Right atrium auricular region (tissue), 2 donors: ENCODE results near the gene MBNL2. TPM values are rescaled to one million over a fixed set of nuclear protein-coding genes. Genes with fewer than 3 reads are reported as not detected.
A peak's percentile ranks its signal among the peaks of the same experiment; 100 is the strongest.

Experiments used
- DNase-seq: peaks from one replicate; pipeline ENCODE4 v3.0.0-alpha.2; 2019; ENCODE audit warnings: low spot score
- H3K27ac ChIP-seq, 2 donors: fragments of 200-600 bp; sonication (generic); 1 replicate in 1 of 2; 2 replicates in 1 of 2; pipeline ENCODE4 v1.5.1; 2016 to 2019
- H3K27me3 ChIP-seq, 2 donors: fragments of 200-600 bp; sonication (generic); one replicate each; pipeline versions ENCODE4 v1.5.1 to v1.6.0; 2017 to 2019
- H3K36me3 ChIP-seq: fragments of 200-600 bp; sonication (generic); one replicate; pipeline ENCODE4 v1.5.1; 2016
- H3K4me1 ChIP-seq, 2 donors: fragments of 200-600 bp; sonication (generic); one replicate each; pipeline versions ENCODE4 v1.5.1 to v1.6.0; 2017 to 2019
- H3K4me3 ChIP-seq, 2 donors: fragments of 200-600 bp; sonication (generic); 1 replicate in 1 of 2; 2 replicates in 1 of 2; pipeline ENCODE4 v1.5.1; 2017 to 2019; ENCODE audit warnings: mild to moderate bottlenecking in 1 of 2, moderate library complexity in 1 of 2
- H3K9me3 ChIP-seq, 2 donors: fragments of 200-600 bp; sonication (generic); one replicate each; pipeline ENCODE4 v1.5.1; 2019
- CTCF ChIP-seq, 2 donors: fragments of 200-600 bp; sonication (generic); IDR thresholded peaks; one replicate each; pipeline ENCODE4 v1.5.1; 2019; ENCODE audit warnings: antibody characterized with exemption in 2 of 2
- total RNA-seq, 2 donors: library from RNA; depleted of rRNA; stranded (reverse); fragments of >200 nt; gene quantifications; one replicate each; pipeline ENCODE4 v1.1.0, GENCODE V29; 2016

The MBNL2 gene
- total RNA-seq, 2 donors from 2014 or later = 62.0 to 81.6 TPM

GRCh38 chr13:97298816-97299215 lies 76.7 kb downstream of the MBNL2 start:
- H3K36me3 ChIP-seq = no peaks in the 10 kb centered on the region
- H3K27ac ChIP-seq = no peak overlapping the region
- H3K4me1 ChIP-seq = peaks cover 0 to 64% of the 10 kb centered on the region in 2 donors
- H3K27me3 ChIP-seq = no peaks in the 10 kb centered on the region
- no peak overlapping the region for H3K4me3 ChIP-seq
- no peak for TF ChIP-seq CTCF (IDR thresholded peaks at IDR 0.05)
- no peaks in the 10 kb centered on the region for H3K9me3 ChIP-seq
- no peak for DNase-seq

- peaks cover 0 to 52% of the 10 kb centered on the region in 2 donors for H3K4me1 ChIP-seq
- DNase-seq = no peak
- H3K36me3 ChIP-seq = no peaks in the 10 kb centered on the region
- no peak for TF ChIP-seq CTCF (IDR thresholded peaks at IDR 0.05)
- H3K27ac ChIP-seq = no peak overlapping the region
- no peak overlapping the region for H3K4me3 ChIP-seq
- H3K9me3 ChIP-seq = no peaks in the 10 kb centered on the region
- H3K27me3 ChIP-seq = no peaks in the 10 kb centered on the region
Observed at GRCh38 chr13:97300871-97301270, 78.7 kb downstream of the MBNL2 start.

GRCh38 chr13:97301382-97302095 lies 79.4 kb downstream of the MBNL2 start:
- Histone ChIP-seq H3K4me1 (peaks cover 0 to 52% of the 10 kb centered on the region in 2 donors), H3K27ac (no peak overlapping the region), H3K36me3 (no peaks in the 10 kb centered on the region), H3K27me3 (no peaks in the 10 kb centered on the region), H3K4me3 (no peak overlapping the region), H3K9me3 (no peaks in the 10 kb centered on the region)
- DNase-seq = no peak
- no peak for TF ChIP-seq CTCF (IDR thresholded peaks at IDR 0.05)

- Histone ChIP-seq H3K4me3 (no peak overlapping the region), H3K36me3 (no peaks in the 10 kb centered on the region), H3K27ac (peak overlapping the region; percentile 13 to 27), H3K27me3 (no peaks in the 10 kb centered on the region), H3K9me3 (no peaks in the 10 kb centered on the region), H3K4me1 (peaks cover 0 to 63% of the 10 kb centered on the region in 2 donors)
- no peak for DNase-seq
- TF ChIP-seq CTCF (IDR thresholded peaks at IDR 0.05) = no peak
Observed at GRCh38 chr13:97302611-97303010, 80.5 kb downstream of the MBNL2 start.

GRCh38 chr13:97306106-97306505 lies 84.0 kb downstream of the MBNL2 start:
- TF ChIP-seq CTCF (IDR thresholded peaks at IDR 0.05) = no peak

GRCh38 chr13:97306645-97307044 lies 84.5 kb downstream of the MBNL2 start:
- Histone ChIP-seq H3K27me3 (no peaks in the 10 kb centered on the region), H3K36me3 (no peaks in the 10 kb centered on the region), H3K9me3 (no peaks in the 10 kb centered on the region), H3K27ac (no peak overlapping the region), H3K4me1 (peaks cover 0 to 57% of the 10 kb centered on the region in 2 donors), H3K4me3 (no peak overlapping the region)
- DNase-seq = no peak
- no peak for TF ChIP-seq CTCF (IDR thresholded peaks at IDR 0.05)

More at GRCh38 chr13:97306106-97306505, 84.0 kb downstream of the MBNL2 start:
- Histone ChIP-seq H3K4me3 (no peak overlapping the region), H3K36me3 (no peaks in the 10 kb centered on the region), H3K9me3 (no peaks in the 10 kb centered on the region), H3K4me1 (peaks cover 0 to 62% of the 10 kb centered on the region in 2 donors), H3K27ac (no peak overlapping the region), H3K27me3 (no peaks in the 10 kb centered on the region)
- no peak for DNase-seq
